ENCODE measurements around the gene RS1.

Gene RS1

GRCh38 chrX:18668071-18668835 is 3.7 kb downstream of the RS1 start:
- DNase-seq (ENCODE audit: low read depth in 2 of 2) = no peak

GRCh38 chrX:18666614-18667013 is 5.3 kb downstream of the RS1 start:
- no peak for DNase-seq (ENCODE audit: low read depth in 2 of 2)

- no peak for DNase-seq (ENCODE audit: low read depth in 2 of 2)
These were observed 7.0 kb downstream of the RS1 start for GRCh38 chrX:18664947-18665346.

DNA sequence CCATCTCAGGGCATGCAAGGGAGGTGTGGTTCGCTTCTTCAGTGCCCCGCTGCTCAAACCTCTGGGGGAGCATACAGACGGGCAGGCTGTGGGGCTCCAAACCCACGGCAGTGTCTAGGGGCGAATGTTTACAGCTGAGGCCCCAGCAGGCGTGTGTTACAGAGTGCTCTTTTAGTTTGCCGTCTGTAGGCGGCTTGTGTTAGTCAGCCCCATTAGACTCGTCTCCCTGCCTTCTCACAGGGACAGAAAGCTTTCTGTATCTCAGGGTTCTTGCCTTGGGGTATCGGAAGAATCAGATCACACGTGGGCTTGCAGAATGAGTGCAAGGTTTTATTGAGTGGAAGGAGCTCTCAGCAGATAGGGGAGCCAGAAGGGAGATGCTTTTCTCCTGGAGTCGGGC is 10.6 kb downstream of the RS1 start:
- no peak for DNase-seq (ENCODE audit: low read depth in 2 of 2)

DNA sequence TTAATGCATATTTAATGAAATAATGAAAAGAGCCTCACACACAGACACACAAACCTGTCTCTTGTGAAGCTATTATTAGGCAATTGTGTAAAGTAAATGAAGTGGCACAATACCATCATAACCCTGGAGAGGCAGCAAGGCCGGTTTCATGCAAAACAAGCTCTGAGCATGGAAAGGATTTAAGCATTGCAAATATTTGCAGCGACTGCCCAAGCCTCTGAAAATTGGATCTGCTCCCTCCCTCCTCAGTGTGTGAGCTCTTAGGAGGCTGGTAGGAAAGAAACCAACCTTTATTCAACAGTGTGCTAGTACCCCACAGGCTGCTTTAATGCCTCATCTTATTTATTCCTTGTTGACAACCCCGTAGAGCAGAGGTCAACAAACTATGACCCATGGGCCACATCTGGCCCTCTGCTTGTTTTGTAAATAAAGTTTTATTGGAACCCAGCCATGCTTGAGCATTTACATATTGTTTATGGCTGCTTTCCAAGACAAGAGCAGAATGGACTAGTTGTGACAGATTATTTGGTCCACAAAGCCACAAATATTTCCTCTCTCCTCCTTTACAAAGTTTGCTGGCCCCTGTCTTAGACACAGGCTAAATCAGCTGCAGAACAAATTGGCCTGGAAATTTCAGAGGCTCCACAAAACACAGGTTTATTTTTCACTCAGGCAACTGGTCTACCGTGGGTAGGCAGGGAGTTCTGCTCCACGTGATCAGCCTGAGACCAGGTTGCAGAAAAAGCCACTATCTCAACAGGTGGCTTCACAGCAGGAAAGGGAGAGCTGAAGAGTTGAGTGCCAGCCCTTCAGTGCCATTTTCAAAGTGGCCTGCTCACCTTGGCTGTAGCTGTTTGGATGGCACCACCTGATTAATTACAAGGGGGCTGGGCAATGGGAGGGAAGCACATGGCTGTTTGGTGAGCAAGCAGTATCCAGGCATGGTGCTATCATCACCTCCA is 16.8 kb downstream of the RS1 start:
- DNase-seq (ENCODE audit: low read depth in 2 of 2) = no peak

GRCh38 chrX:18652636-18653035 is 19.3 kb downstream of the RS1 start:
- DNase-seq (ENCODE audit: low read depth in 2 of 2) = no peak

GRCh38 chrX:18650662-18651061 is 21.2 kb downstream of the RS1 start:
- DNase-seq (ENCODE audit: low read depth in 2 of 2) = no peak

DNA sequence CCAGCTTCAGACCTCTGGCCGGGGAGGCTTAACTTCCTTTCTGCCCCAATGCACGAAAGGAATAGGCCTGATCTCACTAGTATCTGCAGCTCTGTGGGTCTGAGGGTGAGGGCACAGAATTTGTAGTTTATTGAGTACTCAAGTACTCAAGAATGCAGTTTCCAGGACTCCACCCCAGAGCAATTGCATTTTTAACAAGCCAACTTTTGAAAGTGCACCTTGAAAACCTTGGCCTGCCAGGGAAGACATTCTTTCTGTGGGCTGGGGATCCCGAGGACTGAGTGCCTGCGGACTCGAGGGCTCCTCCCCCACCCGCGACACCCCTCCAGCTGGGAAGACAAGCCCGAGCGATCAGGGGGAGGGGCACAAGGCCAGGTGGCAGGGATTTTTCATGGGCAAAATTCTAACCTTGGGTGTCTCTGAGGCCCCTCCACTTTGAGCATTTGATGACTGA is 22.4 kb downstream of the RS1 start:
- DNase-seq (ENCODE audit: low read depth in 2 of 2) = no peak

GRCh38 chrX:18647621-18648020 is 24.3 kb downstream of the RS1 start:
- no peak for DNase-seq (ENCODE audit: low read depth in 2 of 2)

- no peak for DNase-seq (ENCODE audit: low read depth in 2 of 2)
These were observed 28.1 kb downstream of the RS1 start for GRCh38 chrX:18643853-18644252.

GRCh38 chrX:18643243-18643642 is 28.7 kb downstream of the RS1 start:
- DNase-seq (ENCODE audit: low read depth in 2 of 2) = no peak

GRCh38 chrX:18640686-18641085 is 31.2 kb downstream of the RS1 start:
- no peak for DNase-seq (ENCODE audit: low read depth in 2 of 2)

DNA sequence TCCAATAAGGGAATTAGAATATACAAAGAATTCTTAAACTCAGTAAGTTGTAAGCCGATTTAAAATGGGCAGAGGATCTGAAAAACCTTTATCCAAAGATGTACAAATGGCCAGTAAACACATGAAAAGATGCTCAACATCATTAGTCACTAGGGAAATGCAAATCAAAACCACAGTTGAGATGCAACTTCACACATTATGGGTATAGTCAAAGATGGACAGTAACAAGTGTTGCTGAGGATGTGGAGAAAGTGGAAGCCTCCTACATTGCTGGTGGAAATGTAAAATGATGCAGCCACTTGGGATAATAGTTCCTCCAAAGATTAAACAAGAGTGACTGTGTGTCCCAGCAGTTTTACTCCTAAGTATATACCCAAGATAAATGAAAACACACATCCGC is 32.6 kb downstream of the RS1 start:
- DNase-seq (ENCODE audit: low read depth in 2 of 2) = no peak

- DNase-seq (ENCODE audit: low read depth in 2 of 2) = no peak
These were observed 33.5 kb downstream of the RS1 start for GRCh38 chrX:18638398-18638797.

DNA sequence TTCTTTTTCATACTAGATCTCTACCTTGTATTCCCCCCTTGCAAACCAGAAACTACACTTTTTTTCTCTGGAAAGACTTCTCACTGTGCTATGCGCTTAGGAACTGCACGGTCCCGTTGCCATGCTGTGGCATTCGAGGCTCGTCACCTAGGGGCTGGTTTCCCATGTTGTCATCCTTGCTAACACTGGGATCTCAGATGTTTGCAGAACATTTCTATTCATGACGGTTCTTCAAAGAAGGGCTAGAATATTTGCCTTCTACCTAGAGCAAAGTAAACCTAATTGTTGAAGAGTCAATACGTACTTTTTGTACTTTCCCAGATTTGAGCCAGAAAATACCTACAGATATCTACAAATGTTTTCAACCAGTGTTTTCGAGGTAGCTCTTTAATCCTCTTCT is 41.0 kb downstream of the RS1 start:
- no peak for DNase-seq (ENCODE audit: low read depth in 2 of 2)

GRCh38 chrX:18624599-18624998 is 47.3 kb downstream of the RS1 start:
- no peak for DNase-seq (ENCODE audit: low read depth in 2 of 2)

DNA sequence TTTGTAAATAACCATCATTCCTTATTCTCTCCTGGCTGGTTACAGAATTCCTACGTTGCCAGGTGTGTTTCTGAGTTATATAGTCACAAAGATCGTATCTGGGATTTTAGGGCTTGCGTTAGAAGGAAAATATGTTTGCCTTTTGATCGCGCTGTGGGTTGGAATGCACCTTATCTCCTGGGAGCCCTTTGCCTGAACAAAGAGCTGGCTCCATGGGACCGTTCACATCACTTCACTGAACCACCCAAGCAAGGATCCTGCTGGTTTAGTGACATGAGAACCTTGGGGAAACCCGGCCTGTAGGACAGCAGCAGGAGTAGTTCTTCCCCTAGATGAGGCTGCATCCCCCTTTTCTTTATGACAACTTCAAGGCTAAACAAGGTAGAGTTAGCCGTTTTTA is 51.6 kb downstream of the RS1 start:
- no peak for DNase-seq (ENCODE audit: low read depth in 2 of 2)

- no peak for DNase-seq (ENCODE audit: low read depth in 2 of 2)
These were observed 52.6 kb downstream of the RS1 start for GRCh38 chrX:18619288-18619687.

GRCh38 chrX:18617407-18617750 is 54.5 kb downstream of the RS1 start:
- no peak for DNase-seq (ENCODE audit: low read depth in 2 of 2)

DNA sequence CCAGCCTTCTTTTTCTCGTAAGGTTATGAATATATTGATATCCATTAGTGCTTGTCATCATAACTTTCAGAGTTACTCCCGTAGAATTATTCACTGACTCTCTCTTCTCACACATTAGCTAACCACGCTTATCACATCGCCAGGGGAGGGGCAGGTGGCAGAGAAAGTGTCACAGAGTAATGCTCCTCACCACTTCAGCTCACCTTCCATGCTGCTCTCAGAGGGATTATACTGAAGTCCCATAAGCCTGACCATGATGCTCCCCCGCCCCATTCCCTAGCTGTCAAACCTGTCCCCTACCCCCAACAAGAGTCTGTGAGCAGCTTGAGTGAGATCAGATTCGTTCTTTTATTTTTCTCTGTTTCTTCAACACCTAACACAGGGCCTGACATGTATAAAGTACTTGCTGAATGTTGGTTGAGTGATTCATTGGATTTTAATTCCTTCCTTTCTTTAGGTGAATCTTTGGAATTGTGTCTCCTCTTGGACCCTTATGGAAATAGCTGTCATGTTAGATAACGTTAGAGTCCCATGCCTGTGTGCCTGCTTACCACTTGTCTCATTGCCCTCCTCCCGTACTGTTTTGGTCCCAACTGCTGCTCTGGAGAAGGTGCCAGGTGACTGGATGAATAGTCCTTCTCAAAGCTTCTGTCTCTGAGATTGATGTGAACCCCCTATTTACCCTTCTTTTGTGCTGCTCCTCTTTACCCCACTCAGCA is 55.1 kb downstream of the RS1 start:
- DNase-seq (ENCODE audit: low read depth in 2 of 2) = no peak

GRCh38 chrX:18613930-18614639 is 57.8 kb downstream of the RS1 start:
- DNase-seq (ENCODE audit: low read depth in 2 of 2) = no peak

DNA sequence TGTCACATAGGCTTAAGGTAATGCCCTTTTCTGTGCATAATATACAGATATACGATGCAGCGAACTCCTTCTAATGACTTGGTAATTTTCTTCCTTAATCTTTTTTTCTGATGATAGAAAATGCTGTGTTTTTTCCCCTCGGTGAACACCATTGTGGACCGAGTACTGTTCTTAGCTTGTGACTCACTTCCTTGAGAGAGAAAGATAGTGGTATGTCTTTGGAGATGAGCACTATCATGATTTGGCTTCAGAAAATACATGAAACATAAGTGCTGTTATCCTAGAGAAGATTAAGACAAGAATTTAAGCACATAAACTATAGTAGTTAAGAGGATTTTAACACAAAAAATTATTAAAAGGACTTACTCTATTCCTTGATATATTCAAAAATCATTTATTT is 63.9 kb downstream of the RS1 start:
- DNase-seq (ENCODE audit: low read depth in 2 of 2) = no peak
